Measurements from ENCODE around the gene ADCY2.
A peak's percentile ranks its signal among the peaks of the same experiment; 100 is the strongest.

GRCh38 chr5:7849681-7850394 lies 453.9 kb downstream of the ADCY2 start:
- TF ChIP-seq REST (IDR thresholded peaks at IDR 0.05; ENCODE audit: borderline replicate concordance in 1 of 2, low read depth in 1 of 2, low read length in 2 of 2) (no peak), ZNF263 (CRISPR knock-in tag; IDR thresholded peaks at IDR 0.05) (0 out of 2 replicates have a peak, but pooled peaks have one; percentile 22), CTCF (CRISPR knock-in tag; IDR thresholded peaks at IDR 0.05) (peak; percentile 61), POLR2A (IDR thresholded peaks at IDR 0.05; ENCODE audit: insufficient read depth in 1 of 2, low read depth in 2 of 2, low read length in 2 of 2) (no peak), ZBTB7B (CRISPR knock-in tag; IDR thresholded peaks at IDR 0.05) (no peak), EZH2 (conservative IDR thresholded peaks at IDR 0.05; ENCODE audit: low read depth, low read length) (no peak), ZNF558 (CRISPR knock-in tag; IDR thresholded peaks at IDR 0.05; ENCODE audit: borderline replicate concordance) (no peak), CBX5 (CRISPR knock-in tag; IDR thresholded peaks at IDR 0.05; ENCODE audit: borderline replicate concordance) (no peak), DNMT1 (CRISPR knock-in tag; IDR thresholded peaks at IDR 0.05) (no peak), E2F2 (CRISPR knock-in tag; IDR thresholded peaks at IDR 0.05; ENCODE audit: borderline replicate concordance) (no peak), BRCA1 (CRISPR knock-in tag; IDR thresholded peaks at IDR 0.05) (no peak), KAT8 (CRISPR knock-in tag; IDR thresholded peaks at IDR 0.05) (no peak), ETV5 (CRISPR knock-in tag; IDR thresholded peaks at IDR 0.05; ENCODE audit: borderline replicate concordance) (no peak)
